Stimulated activated naive CD8-positive, alpha-beta T cell treated with anti-CD3 and anti-CD28 coated beads, Interleukin-15, amount 100 ng/mL, for 72 hours (primary cell): ENCODE measurements around the gene KCND1.

Experiments used
- ATAC-seq: fragments of 150-1000 bp; cut with Tn5 transposase; 2 replicates; pipeline ENCODE4 v1.10.0; 2021; ENCODE audit warnings: mild to moderate bottlenecking, moderate library complexity
- DNase-seq, 2 donors: peaks; one replicate each; pipeline ENCODE4 v3.0.0; 2021 to 2022
- H3K27ac Mint-ChIP-seq, 2 donors: one replicate each; pipeline ENCODE4 v1.8.0; 2022; ENCODE audit warnings: mild to moderate bottlenecking in 2 of 2, mixed read lengths in 2 of 2, moderate library complexity in 2 of 2
- H3K27me3 Mint-ChIP-seq: one replicate; pipeline ENCODE4 v1.8.0; 2022; ENCODE audit warnings: mixed read lengths
- H3K4me1 Mint-ChIP-seq: one replicate; pipeline ENCODE4 v1.8.0; 2022; ENCODE audit warnings: mild to moderate bottlenecking, mixed read lengths
- H3K4me3 Mint-ChIP-seq, 2 donors: one replicate each; pipeline ENCODE4 v1.8.0; 2022; ENCODE audit warnings: mild to moderate bottlenecking in 2 of 2, mixed read lengths in 2 of 2, moderate library complexity in 1 of 2
- H3K9me3 Mint-ChIP-seq, 2 donors: one replicate each; pipeline ENCODE4 v1.8.0; 2022; ENCODE audit warnings: mixed read lengths in 2 of 2

The KCND1 gene

DNA sequence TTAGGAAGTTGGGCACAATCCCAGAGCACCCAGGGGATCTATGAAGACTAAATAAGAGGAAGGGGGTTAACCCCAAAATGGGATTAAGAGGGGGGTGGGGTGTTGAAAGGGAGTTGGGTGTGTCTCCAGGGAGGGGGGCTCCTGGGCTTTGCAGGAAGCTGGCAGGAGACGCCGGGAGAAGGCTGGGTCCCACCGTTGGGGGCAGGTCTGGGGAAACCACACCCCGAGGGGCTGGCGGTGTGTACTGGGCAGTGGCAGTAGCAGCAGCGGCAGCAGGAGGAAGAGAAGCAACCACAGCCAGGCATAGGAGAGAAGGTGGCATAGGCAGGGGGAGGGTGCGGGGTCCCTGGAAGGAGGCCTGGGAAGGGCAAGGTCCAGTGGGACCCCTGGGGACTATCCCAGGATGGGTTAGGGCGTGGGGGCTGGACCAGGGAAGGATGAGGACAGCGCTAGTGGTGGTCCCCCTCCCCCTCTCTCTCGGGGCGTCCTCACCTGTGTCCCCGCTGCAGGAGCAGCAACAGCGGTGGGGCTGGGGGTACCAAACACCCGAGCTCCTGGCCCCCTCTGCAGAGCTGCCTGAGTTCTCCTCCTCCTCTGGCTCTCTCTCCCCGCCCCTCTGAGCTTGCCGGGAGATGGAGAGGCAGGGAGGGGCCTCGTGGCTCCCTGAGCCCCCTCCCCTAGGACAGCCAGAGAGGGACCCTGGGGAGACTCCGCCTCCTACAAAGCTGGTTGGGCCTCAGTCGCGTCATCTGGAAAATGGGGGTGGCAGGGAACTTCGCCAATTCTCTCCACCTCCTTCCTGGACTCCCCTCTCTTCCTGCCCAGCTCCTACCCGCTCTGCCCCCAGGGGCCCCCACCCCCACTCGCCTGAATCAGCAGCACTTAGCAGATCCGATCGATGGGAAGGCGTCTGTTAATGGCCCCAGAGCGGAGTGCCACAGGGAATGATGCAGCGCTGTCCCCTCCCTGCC lies at the start of gene KCND1:
KCND1 (minus strand) TSS at position 596 of the 971 bp plus-strand sequence. CDS start 1,573 bp downstream, outside the sequence.
- ATAC-seq (peak; percentile 51), DNase-seq (no peak)
- H3K27ac Mint-ChIP-seq, result peak within 1 kb of the TSS; percentile 67 to 83
- no peaks in the 10 kb centered on the region for H3K9me3 Mint-ChIP-seq
- peaks cover 27% of the 10 kb centered on the region for H3K4me1 Mint-ChIP-seq
- H3K27me3 Mint-ChIP-seq, result no peaks in the 10 kb centered on the region
- H3K4me3 Mint-ChIP-seq, result peak within 1 kb of the TSS; percentile 60 to 69

GRCh38 chrX:49019599-49020249 lies 48.1 kb upstream of the KCND1 start:
- Mint-ChIP-seq H3K4me3 (no peak overlapping the region), H3K9me3 (no peaks in the 10 kb centered on the region), H3K4me1 (peaks cover 4% of the 10 kb centered on the region), H3K27ac (no peak overlapping the region), H3K27me3 (no peaks in the 10 kb centered on the region)
- ATAC-seq, result no peak
- DNase-seq, result no peak

GRCh38 chrX:49019050-49019449 lies 47.4 kb upstream of the KCND1 start:
- ATAC-seq (no peak), DNase-seq (no peak)
- H3K27ac Mint-ChIP-seq, result no peak overlapping the region
- H3K4me1 Mint-ChIP-seq, result peaks cover 4% of the 10 kb centered on the region
- H3K9me3 Mint-ChIP-seq, result no peaks in the 10 kb centered on the region
- H3K4me3 Mint-ChIP-seq, result no peak overlapping the region
- H3K27me3 Mint-ChIP-seq, result no peaks in the 10 kb centered on the region

DNA sequence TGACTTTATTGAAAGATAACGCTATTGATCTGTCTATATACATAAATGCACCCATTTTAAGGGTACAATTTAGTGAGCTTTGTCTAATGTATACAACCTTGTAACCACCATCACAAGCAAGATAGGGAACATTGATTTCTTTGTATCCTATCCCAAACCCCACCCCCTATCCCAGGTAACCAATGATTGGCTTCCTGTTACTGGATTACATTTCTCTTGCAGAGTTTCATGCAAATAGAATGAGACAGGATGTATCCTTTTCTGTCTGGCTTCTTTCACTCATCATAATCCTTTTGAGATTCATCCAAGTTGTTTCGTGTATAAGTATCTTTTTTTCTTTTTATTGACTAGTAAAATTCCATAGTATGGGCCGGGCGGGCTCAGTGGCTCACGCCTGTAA lies 32.1 kb upstream of the KCND1 start:
- Mint-ChIP-seq H3K9me3 (no peaks in the 10 kb centered on the region), H3K27me3 (no peaks in the 10 kb centered on the region), H3K4me1 (peaks cover 24% of the 10 kb centered on the region), H3K27ac (peak overlapping the region; percentile 50 to 72), H3K4me3 (no peak overlapping the region)
- ATAC-seq (no peak), DNase-seq (no peak)

GRCh38 chrX:49002091-49002935 lies 30.7 kb upstream of the KCND1 start, which contains the start of gene GRIPAP1:
Gene GRIPAP1 (minus strand): TSS chrX:49002264. CDS start chrX:49002229, 35 bp downstream.
- DNase-seq (peak; percentile 74 to 83), ATAC-seq (peak; percentile 84)
- Mint-ChIP-seq H3K27ac (peak within 1 kb of the TSS; percentile 99), H3K4me3 (peak within 1 kb of the TSS; percentile 97 to 98), H3K4me1 (peaks cover 38% of the 10 kb centered on the region), H3K27me3 (no peaks in the 10 kb centered on the region), H3K9me3 (no peaks in the 10 kb centered on the region)

DNA sequence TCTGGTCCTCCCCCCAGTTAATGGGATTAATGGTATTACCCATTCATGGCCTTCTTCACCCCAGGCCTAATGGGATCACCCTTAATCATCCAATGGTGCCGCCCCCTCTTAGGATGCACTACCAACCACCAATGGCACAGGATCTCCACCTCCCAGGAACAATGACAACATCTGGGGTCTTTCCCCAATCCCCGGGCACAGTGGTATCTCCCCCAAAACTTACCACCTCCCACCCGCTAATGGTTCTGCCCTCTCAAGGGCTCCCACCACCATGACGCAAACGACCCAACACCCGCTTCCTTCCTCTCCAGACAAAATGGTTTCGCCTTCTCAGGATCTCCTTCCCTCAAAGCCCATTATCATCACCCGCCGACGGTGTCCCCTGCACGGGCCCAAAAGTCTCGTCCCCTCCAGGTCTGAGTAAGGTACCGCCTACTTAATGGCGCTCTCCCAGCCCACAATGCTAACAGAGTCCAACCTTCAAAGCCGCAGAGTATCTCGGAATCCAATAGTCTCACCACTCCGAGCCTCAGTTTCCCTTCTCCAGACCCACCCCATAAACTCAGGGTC lies 30.0 kb upstream of the KCND1 start:
- Mint-ChIP-seq H3K9me3 (no peaks in the 10 kb centered on the region), H3K27ac (peak overlapping the region; percentile 99), H3K4me3 (peak overlapping the region; percentile 97 to 98), H3K27me3 (no peaks in the 10 kb centered on the region), H3K4me1 (peaks cover 45% of the 10 kb centered on the region)
- ATAC-seq (peak; percentile 80), DNase-seq (peak; percentile 64 to 76)

DNA sequence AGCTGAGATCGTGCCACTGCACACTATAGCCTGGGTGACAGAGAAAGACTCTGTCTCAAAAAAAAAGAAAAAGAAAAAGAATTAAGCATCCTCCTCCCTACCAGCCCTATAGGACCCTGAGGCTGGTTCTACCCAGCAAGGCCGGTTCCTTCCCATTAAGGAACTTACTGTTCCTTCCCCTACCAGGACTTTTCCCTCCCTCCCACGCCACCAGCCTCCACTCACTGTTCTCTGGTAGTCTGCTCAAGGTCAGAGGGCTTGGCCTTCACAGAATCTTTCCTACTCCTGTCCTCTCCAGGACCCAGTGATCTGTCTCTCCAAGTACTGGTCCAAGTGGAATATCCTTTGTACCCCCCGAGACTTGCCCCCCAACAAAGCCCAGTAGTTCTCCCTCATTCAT lies 29.0 kb upstream of the KCND1 start:
- peak overlapping the region in 1 of 2 donors; percentile 89 for H3K27ac Mint-ChIP-seq
- ATAC-seq (no peak), DNase-seq (no peak)
- H3K27me3 Mint-ChIP-seq, result no peaks in the 10 kb centered on the region
- H3K4me1 Mint-ChIP-seq, result peaks cover 47% of the 10 kb centered on the region
- H3K9me3 Mint-ChIP-seq, result no peaks in the 10 kb centered on the region
- peak overlapping the region; percentile 97 to 98 for H3K4me3 Mint-ChIP-seq

DNA sequence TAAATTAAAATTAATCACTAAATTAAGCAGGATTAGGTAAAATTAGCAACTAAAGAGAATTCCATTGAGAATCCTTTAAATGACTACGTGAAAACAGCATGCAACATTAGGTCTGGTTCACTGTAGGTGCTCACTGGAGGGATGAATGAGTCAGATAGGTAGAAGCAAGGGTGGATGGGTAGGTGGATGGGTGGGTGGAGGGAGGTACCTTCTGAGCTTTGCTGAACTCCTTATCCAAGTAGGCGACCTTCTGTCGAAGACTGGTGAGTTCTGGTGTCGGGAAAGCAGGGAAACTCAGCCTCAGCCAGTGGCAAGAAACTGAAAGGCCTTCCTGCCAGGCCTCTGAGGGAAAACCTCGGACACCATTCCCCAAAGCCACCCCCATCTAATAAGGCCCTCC lies 27.4 kb upstream of the KCND1 start:
- H3K4me1 Mint-ChIP-seq, result peaks cover 53% of the 10 kb centered on the region
- DNase-seq (no peak), ATAC-seq (no peak)
- H3K4me3 Mint-ChIP-seq, result no peak overlapping the region
- no peak overlapping the region for H3K27ac Mint-ChIP-seq
- no peaks in the 10 kb centered on the region for H3K27me3 Mint-ChIP-seq
- H3K9me3 Mint-ChIP-seq, result no peaks in the 10 kb centered on the region

DNA sequence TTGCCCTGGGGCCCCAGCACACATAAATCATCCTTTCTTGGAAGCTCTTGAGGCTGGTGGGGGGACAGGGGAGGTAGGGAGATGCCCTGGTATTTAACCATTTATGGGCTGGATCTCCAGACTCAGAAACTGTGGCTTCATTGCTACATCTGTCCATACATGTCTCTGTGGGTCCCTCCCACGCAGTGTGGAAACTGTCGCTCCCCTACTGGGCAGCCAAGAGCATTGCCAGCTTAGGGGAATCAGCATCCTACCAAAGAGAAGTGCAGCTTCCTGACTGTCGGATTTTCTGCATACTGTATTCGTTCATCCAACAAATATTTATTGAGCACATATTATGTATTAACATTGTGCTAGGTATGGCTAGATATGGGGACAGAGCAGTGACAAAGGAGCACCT lies 26.7 kb upstream of the KCND1 start:
- Mint-ChIP-seq H3K4me3 (no peak overlapping the region), H3K27me3 (no peaks in the 10 kb centered on the region), H3K9me3 (no peaks in the 10 kb centered on the region), H3K27ac (no peak overlapping the region), H3K4me1 (peaks cover 53% of the 10 kb centered on the region)
- no peak for ATAC-seq
- DNase-seq, result no peak

DNA sequence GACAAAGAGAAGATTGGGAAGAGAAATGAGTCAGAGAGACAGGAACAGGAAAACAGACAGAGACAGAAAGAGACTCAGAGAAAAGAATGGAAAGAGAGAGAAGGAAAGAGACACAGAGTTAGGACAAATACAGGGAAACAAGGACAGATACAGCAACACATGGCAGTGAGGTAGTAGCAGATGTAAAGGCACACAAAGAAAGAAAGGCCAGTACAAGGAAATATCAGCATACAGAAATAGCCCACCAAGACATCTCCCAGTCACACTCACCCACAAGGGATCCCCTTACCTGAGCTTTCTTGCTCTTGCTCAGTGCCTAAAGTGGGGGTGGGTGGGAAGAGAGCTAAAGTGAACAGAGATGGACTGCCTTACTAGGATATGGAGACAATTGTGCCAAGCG lies 26.2 kb upstream of the KCND1 start:
- Mint-ChIP-seq H3K27ac (no peak overlapping the region), H3K9me3 (no peaks in the 10 kb centered on the region), H3K4me3 (peak overlapping the region in 1 of 2 donors; percentile 58), H3K4me1 (peaks cover 53% of the 10 kb centered on the region), H3K27me3 (no peaks in the 10 kb centered on the region)
- DNase-seq (no peak), ATAC-seq (no peak)

- no peak overlapping the region for H3K27ac Mint-ChIP-seq
- no peaks in the 10 kb centered on the region for H3K27me3 Mint-ChIP-seq
- H3K4me1 Mint-ChIP-seq, result peaks cover 53% of the 10 kb centered on the region
- no peak overlapping the region for H3K4me3 Mint-ChIP-seq
- DNase-seq (no peak), ATAC-seq (no peak)
- H3K9me3 Mint-ChIP-seq, result no peaks in the 10 kb centered on the region
Measured at GRCh38 chrX:48997455-48997854, 25.8 kb upstream of the KCND1 start.

DNA sequence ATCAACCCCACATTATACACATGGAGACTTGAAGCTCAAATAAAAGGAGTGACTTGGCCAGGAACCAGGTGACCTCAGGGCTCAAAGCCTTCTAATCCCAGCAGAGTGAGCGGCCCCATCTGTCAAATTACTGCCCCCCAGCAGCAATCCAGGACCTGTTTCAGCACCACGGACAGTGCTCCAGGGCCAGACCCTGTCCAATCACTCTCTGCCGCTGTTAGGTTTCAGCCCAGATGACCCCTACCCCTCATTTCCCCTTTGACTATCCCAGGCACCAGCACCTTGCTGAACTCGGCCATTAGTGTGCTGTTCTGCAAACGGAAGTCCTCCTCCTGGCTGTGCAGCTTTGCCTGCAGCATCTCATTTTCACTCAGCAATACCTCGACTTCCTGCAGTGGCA lies 25.3 kb upstream of the KCND1 start:
- DNase-seq, result no peak
- H3K27ac Mint-ChIP-seq, result no peak overlapping the region
- no peak overlapping the region for H3K4me3 Mint-ChIP-seq
- H3K27me3 Mint-ChIP-seq, result no peaks in the 10 kb centered on the region
- H3K9me3 Mint-ChIP-seq, result no peaks in the 10 kb centered on the region
- no peak for ATAC-seq
- H3K4me1 Mint-ChIP-seq, result peaks cover 53% of the 10 kb centered on the region

- Mint-ChIP-seq H3K4me1 (peaks cover 15% of the 10 kb centered on the region), H3K9me3 (no peaks in the 10 kb centered on the region), H3K27me3 (no peaks in the 10 kb centered on the region), H3K4me3 (no peak overlapping the region), H3K27ac (no peak overlapping the region)
- no peak for ATAC-seq
- no peak for DNase-seq
Measured at GRCh38 chrX:48992341-48992740, 20.7 kb upstream of the KCND1 start.

GRCh38 chrX:48989483-48989882 lies 17.8 kb upstream of the KCND1 start:
- DNase-seq (no peak), ATAC-seq (no peak)
- H3K4me3 Mint-ChIP-seq, result no peak overlapping the region
- H3K27me3 Mint-ChIP-seq, result no peaks in the 10 kb centered on the region
- H3K27ac Mint-ChIP-seq, result peak overlapping the region in 1 of 2 donors; percentile 42
- H3K9me3 Mint-ChIP-seq, result no peaks in the 10 kb centered on the region
- H3K4me1 Mint-ChIP-seq, result no peaks in the 10 kb centered on the region

DNA sequence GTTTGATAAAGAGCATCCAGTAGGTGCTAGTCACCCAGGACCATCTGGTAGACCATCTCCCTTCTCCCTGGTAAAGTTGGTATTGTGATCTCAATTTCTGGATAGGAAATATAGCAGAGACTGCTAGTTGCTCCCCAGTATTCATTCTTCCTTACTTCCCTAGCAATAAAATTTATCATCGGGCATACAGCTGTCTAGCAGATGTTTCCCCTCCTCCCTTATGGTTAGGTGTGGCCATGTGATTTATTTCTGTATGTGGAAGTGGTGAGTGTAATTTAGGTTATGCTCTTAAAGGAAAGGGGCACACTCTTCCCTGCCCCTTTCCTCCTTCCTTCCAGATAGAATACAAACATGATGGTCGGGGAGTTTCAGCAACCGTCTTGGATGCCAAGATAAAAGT lies 12.3 kb upstream of the KCND1 start:
- ATAC-seq (no peak), DNase-seq (no peak)
- H3K27me3 Mint-ChIP-seq, result no peaks in the 10 kb centered on the region
- no peaks in the 10 kb centered on the region for H3K9me3 Mint-ChIP-seq
- no peaks in the 10 kb centered on the region for H3K4me1 Mint-ChIP-seq
- no peak overlapping the region for H3K4me3 Mint-ChIP-seq
- no peak overlapping the region for H3K27ac Mint-ChIP-seq
